ENCODE data around the gene LIN7A.

The LIN7A gene

DNA sequence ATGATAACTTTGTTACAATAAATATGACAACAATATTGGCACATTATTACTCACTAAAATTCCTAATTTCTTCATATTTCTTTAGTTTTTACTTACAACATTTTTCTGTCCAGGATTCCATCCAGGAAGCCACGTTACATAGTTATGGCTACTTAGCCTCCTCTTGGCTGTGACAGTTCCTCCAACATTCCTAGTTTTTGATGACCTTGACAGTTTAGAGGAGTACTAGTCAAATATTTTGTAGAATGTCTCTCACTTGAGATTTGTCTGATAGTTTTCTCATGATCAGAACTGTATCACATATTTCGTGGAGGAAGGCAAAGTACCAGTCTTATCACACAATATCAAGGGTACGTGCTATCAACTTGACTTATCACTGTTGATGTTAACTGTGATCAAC lies 29.8 kb upstream of the LIN7A start:
- DNase-seq (ENCODE audit: low read depth), result no peak
- no peak for TF ChIP-seq CTCF (conservative IDR thresholded peaks at IDR 0.05; ENCODE audit: control insufficient read depth, insufficient read depth, low read depth, low read length)
- H3K4me3 ChIP-seq (ENCODE audit: control insufficient read depth, low read depth, low read length), result no peak overlapping the region

DNA sequence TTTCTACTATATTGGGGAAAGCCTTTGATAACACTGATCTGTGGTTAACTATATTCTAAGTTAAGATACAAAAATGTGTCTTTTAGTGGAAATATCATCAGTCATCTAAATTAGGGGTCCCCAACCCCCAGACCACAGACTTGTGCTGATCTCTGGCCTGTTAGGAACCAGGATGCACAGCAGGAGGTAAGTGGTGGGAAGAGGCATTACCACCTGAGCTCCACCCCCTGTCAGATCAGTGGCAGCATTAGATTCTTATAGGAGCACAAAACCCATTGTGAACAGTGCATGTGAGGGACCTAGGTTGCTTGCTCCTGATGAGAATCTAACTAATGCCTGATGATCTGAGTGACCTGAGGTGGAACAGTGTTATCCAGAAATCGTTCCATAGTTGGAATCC lies 28.3 kb upstream of the LIN7A start:
- no peak overlapping the region for H3K4me3 ChIP-seq (ENCODE audit: control insufficient read depth, low read depth, low read length)
- DNase-seq (ENCODE audit: low read depth), result no peak
- no peak for TF ChIP-seq CTCF (conservative IDR thresholded peaks at IDR 0.05; ENCODE audit: control insufficient read depth, insufficient read depth, low read depth, low read length)

DNA sequence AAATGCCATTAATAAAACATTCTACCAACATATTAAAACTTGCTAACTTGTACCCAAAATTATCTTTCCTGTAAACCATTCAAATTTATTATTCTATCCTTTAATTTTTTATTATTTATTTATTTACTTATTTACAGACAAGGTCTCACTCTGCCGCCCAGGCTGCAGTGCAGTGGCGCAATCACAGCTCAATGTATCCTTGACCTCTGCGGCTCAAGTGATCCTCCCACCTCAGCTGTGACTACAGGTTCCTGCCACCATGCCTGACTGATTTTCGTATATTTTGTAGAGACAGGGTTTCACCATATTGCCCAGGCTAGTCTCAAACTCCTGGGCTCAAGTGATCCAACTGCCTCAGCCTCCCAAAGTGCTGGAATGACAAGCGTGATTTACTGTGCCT lies 20.4 kb upstream of the LIN7A start:
- DNase-seq (ENCODE audit: low read depth), result no peak
- no peak overlapping the region for H3K4me3 ChIP-seq (ENCODE audit: control insufficient read depth, low read depth, low read length)
- TF ChIP-seq CTCF (conservative IDR thresholded peaks at IDR 0.05; ENCODE audit: control insufficient read depth, insufficient read depth, low read depth, low read length), result no peak

GRCh38 chr12:80954857-80955520 lies 17.3 kb upstream of the LIN7A start:
- no peak for TF ChIP-seq CTCF (conservative IDR thresholded peaks at IDR 0.05; ENCODE audit: control insufficient read depth, insufficient read depth, low read depth, low read length)
- DNase-seq (ENCODE audit: low read depth), result no peak
- no peak overlapping the region for H3K4me3 ChIP-seq (ENCODE audit: control insufficient read depth, low read depth, low read length)

- no peak overlapping the region for H3K4me3 ChIP-seq (ENCODE audit: control insufficient read depth, low read depth, low read length)
- TF ChIP-seq CTCF (conservative IDR thresholded peaks at IDR 0.05; ENCODE audit: control insufficient read depth, insufficient read depth, low read depth, low read length), result no peak
- no peak for DNase-seq (ENCODE audit: low read depth)
Measured at GRCh38 chr12:80952443-80952842, 14.7 kb upstream of the LIN7A start.

DNA sequence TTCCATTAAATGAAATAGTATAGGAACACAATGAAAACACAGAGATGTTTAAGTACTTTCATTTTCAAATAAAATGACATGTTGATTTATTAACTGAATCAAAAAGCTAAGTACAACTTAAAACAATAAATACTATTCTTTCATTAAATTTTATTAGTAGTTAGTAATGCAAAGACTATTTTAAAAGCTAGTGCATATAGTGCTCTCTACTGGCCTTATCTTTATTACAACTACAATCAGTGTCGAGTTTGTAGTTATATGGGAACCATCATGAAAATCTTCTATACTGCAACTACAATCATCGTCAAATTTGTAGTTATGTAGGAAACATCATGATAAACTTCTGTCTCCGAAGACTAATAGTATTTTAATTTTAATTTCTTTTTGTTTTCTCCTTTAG lies 8.9 kb upstream of the LIN7A start:
- peak; percentile 42 for TF ChIP-seq CTCF (conservative IDR thresholded peaks at IDR 0.05; ENCODE audit: control insufficient read depth, insufficient read depth, low read depth, low read length)
- DNase-seq (ENCODE audit: low read depth), result peak; percentile 40
- no peak overlapping the region for H3K4me3 ChIP-seq (ENCODE audit: control insufficient read depth, low read depth, low read length)

GRCh38 chr12:80943338-80943737 lies 5.6 kb upstream of the LIN7A start:
- no peak for DNase-seq (ENCODE audit: low read depth)
- TF ChIP-seq CTCF (conservative IDR thresholded peaks at IDR 0.05; ENCODE audit: control insufficient read depth, insufficient read depth, low read depth, low read length), result no peak
- H3K4me3 ChIP-seq (ENCODE audit: control insufficient read depth, low read depth, low read length), result no peak overlapping the region
